IPS-20b (cell line): Measurements from ENCODE around the gene CYP4X1.
"Not testable (repeated sequence)": the region's sequence is repeated elsewhere in the genome, so short reads cannot be mapped to it uniquely, and the experiment has no call there.

Source experiments
- H3K27ac ChIP-seq: one replicate; pipeline ENCODE4 v1.5.1; 2013; ENCODE audit warnings: low read length
- H3K27me3 ChIP-seq: 2 replicates; pipeline ENCODE4 v1.6.1; 2013; ENCODE audit warnings: mild to moderate bottlenecking, low read length, inconsistent platforms; ENCODE audit not compliant: insufficient read depth
- H3K36me3 ChIP-seq: 2 replicates; pipeline ENCODE4 v1.6.1; 2013; ENCODE audit warnings: low read depth, mild to moderate bottlenecking, inconsistent platforms, low read length, moderate library complexity; ENCODE audit not compliant: insufficient read depth
- H3K4me1 ChIP-seq: 2 replicates; pipeline ENCODE4 v1.6.1; 2013; ENCODE audit warnings: mild to moderate bottlenecking, control low read depth, inconsistent platforms, low read length, moderate library complexity; ENCODE audit not compliant: insufficient read depth
- H3K4me3 ChIP-seq: 2 replicates; pipeline ENCODE4 v1.5.1; 2013; ENCODE audit warnings: mild to moderate bottlenecking, low read length, inconsistent platforms
- H3K9ac ChIP-seq: 2 replicates; pipeline ENCODE4 v1.6.1; 2013; ENCODE audit warnings: low read depth, mild to moderate bottlenecking, inconsistent platforms, low read length, moderate library complexity
- H3K9me3 ChIP-seq: 2 replicates; pipeline ENCODE4 v1.6.1; 2013; ENCODE audit warnings: mild to moderate bottlenecking, low read depth, low read length, inconsistent platforms; ENCODE audit not compliant: insufficient read depth

CYP4X1 gene

DNA sequence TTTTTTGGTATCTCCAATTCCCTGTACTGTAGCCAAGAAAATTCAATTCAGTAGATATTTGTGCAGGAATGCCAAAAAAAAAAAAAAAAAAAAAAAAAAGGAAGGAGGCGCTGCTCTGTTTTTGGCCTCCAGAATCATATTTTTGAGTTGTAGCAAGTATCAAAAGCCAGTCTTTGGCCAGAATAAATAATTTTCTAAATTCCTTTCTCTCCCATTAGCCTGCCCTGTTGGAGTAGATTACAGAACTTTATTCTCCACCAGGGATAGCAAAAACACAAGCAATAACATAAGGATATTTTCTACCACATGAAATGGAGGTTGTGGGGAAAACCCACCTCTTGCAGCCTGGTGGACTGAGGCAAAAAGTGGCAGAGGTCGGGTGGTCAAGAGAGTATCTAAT is 2.4 kb upstream of the CYP4X1 start:
- H3K9ac ChIP-seq = no peak overlapping the region
- H3K9me3 ChIP-seq = no peaks in the 10 kb centered on the region
- H3K4me1 ChIP-seq = peaks cover 20% of the 10 kb centered on the region; the same call in 1 of the 2 replicates

DNA sequence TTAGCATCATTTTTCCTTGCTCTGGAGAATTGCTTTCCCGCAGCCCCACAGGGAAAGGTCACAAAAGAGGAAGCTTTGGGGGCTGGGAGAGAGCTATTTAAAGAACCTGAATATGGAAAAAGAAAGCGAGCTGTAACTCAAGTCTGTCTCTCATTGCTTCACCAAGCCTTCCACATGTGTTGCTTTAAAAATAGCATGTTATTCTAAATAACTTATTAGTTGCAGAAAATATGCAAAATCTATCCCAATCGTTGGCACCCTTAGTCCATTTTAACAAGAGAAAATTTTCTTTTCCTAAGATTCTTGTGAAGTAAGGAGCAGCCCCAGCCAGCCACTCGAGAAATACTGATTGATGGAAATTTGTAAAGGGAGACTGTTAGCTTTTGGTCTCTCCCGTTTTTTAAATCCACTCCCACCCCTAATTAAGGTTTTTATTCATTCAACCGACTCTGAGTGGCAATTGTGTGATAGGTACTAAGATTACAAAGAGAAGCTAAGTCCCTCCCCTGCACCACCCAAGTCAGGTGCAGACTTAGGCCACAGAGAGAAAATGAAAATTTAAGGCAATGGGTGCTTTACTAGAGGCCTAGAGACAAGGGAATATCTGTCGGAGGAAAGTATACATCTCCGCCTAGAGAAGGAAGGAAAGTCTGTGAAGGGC is 802 bp downstream of the CYP4X1 start:
- Histone ChIP-seq H3K4me1 (peaks cover 9% of the 10 kb centered on the region; the same call in 1 of the 2 replicates), H3K36me3 (no peaks in the 10 kb centered on the region), H3K9ac (peak overlapping the region; percentile 60; the same call in 1 of the 2 replicates), H3K9me3 (no peaks in the 10 kb centered on the region), H3K27me3 (peaks cover 39% of the 10 kb centered on the region), H3K27ac (no peak overlapping the region), H3K4me3 (peak overlapping the region; percentile 73)

More for the DNA sequence above, 2.4 kb upstream of the CYP4X1 start:
- Histone ChIP-seq H3K4me3 (no peak overlapping the region), H3K27me3 (peaks cover 39% of the 10 kb centered on the region), H3K36me3 (no peaks in the 10 kb centered on the region), H3K27ac (no peak overlapping the region)

DNA sequence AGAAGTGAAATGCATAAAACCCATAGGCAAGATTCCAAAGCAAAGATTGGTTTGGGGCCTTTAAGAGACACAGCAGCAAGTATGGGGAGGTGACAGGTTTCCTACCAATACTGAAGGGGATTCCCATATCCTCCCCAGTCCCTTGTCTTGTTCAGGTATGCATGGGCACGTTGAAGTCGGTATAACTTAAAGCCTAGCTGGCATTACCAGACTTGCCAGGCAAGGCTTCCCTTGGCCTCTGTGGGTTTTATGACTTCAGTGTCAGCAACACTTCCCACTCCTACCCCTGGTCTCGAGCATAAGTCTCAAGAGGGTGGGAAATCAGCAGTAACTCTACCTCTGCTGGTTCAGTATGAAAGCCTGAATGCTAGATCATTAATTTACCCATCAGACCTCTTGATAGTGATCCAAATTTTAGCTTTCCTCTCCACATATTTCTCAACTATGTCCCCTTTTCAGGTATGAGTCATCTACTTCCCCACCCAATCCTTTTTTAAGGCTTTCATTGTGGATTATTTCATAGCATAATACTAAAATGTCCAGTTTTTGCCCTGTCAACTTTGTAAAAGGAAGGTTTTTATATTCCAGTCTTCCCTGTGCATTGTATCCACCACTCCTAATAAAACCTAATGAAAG is 6.8 kb downstream of the CYP4X1 start:
- no peaks in the 10 kb centered on the region for H3K36me3 ChIP-seq
- H3K27me3 ChIP-seq = peaks cover under 1% of the 10 kb centered on the region; the same call in 1 of the 2 replicates
- no peak overlapping the region for H3K9ac ChIP-seq
- no peak overlapping the region for H3K4me3 ChIP-seq
- H3K9me3 ChIP-seq = no peaks in the 10 kb centered on the region
- no peaks in the 10 kb centered on the region for H3K4me1 ChIP-seq
- H3K27ac ChIP-seq = no peak overlapping the region

DNA sequence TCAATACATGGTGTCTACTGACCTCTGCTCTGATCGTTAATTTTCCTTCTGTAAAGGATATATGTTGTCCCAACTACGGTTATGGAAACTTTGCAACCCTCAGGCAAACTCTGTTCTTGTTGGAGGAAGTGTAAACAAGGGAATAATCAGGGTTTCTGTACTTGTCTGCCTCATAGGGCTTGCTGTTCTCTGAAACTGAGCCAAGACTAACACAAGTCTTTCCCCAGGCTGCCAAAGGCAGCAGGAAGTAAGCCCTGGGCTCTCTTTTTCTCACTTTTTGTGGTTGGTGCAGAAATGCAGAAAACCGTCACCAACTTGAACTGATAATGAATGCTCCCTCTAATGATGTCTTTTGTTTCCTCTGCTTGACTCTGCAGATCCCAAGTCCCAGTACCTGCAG is 7.6 kb downstream of the CYP4X1 start:
- H3K9ac ChIP-seq = no peak overlapping the region
- no peak overlapping the region for H3K4me3 ChIP-seq
- H3K9me3 ChIP-seq = no peaks in the 10 kb centered on the region
- H3K4me1 ChIP-seq = no peaks in the 10 kb centered on the region
- no peak overlapping the region for H3K27ac ChIP-seq
- H3K36me3 ChIP-seq = no peaks in the 10 kb centered on the region
- H3K27me3 ChIP-seq = no peaks in the 10 kb centered on the region

DNA sequence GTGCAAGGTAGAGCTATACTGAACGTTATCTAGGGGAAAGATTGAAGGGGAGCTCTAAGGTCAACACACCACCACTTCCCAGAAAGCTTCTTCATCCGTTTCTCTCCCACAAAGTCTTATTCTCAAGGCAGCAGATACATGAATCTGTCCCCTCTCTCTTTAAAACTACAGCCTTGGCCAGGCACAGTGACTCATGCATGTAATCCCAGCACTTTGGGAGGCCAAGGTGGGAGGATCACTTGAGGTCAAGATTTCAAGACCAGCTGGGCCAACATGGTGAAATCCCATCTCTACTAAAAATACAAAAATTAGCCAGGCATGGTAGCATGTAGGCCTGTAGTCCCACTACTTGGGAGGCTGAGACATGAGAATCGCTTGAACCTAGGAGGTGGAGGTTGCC is 8.1 kb downstream of the CYP4X1 start:
- Histone ChIP-seq H3K9ac (no peak overlapping the region), H3K27ac (no peak overlapping the region), H3K36me3 (no peaks in the 10 kb centered on the region), H3K9me3 (no peaks in the 10 kb centered on the region), H3K4me3 (no peak overlapping the region), H3K27me3 (no peaks in the 10 kb centered on the region), H3K4me1 (no peaks in the 10 kb centered on the region)

DNA sequence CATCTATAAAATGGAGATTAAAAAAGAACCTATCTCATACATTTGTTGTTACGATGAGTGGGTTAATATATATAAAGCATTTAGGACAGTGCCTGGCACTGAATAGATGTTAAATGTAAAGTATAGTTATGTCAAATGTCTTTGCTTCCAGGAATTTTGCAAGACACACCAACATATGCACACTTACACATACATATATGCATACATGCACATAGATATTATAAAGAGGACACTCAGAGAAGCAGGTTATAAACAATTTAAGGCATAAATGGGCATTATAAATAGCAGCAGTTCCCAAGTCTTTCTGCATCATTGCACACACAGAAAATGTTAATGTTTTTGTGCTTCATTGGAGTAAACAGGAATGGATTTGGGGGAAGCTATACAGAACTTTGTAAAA is 13.3 kb downstream of the CYP4X1 start:
- H3K4me3 ChIP-seq = no peak overlapping the region
- H3K27me3 ChIP-seq = no peaks in the 10 kb centered on the region
- no peak overlapping the region for H3K27ac ChIP-seq
- no peaks in the 10 kb centered on the region for H3K4me1 ChIP-seq
- no peaks in the 10 kb centered on the region for H3K9me3 ChIP-seq
- H3K9ac ChIP-seq = no peak overlapping the region
- H3K36me3 ChIP-seq = no peaks in the 10 kb centered on the region

DNA sequence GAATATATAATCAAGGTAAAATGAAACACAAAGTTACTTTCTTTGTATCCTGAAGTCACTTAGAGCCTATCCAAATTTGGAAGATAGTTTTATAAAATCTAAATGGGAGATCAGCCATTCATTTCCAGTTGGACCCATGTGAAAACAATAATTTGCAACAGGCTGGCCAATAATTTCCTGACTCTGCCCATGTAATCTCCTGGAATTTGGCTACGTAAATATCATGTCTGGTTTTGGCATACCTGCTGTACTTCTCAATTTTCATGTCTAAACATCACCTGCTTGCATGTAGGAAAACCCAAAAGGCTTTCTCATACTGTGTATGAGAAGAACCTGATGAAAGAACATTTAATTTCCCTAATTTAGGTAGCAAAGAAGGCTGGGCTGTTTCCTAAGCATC is 35.9 kb downstream of the CYP4X1 start:
- Histone ChIP-seq H3K27ac (no peak overlapping the region), H3K27me3 (no peaks in the 10 kb centered on the region), H3K36me3 (no peaks in the 10 kb centered on the region), H3K4me1 (no peaks in the 10 kb centered on the region), H3K4me3 (no peak overlapping the region), H3K9me3 (no peaks in the 10 kb centered on the region), H3K9ac (no peak overlapping the region)

DNA sequence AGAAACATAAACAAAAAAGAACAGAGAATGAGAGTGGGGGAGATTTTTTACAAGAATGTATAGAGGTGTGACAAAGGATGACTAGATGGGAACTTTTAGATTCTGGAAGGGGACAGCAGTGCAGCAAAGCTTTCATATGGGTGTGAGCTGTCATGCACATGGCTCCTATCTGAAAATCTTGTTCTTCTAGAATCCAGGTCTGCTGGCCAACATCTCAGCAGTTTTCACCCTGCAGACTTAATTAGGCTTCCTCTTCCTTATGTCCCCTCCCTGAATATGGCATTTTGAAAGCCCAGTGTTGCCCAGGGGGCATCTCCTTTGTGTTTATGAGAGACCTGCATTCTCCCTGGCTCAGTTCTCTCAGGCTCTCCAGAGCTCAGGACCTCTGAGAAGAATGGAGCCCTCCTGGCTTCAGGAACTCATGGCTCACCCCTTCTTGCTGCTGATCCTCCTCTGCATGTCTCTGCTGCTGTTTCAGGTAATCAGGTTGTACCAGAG is 43.7 kb downstream of the CYP4X1 start, which contains the start of gene CYP4Z1:
CYP4Z1 (plus strand) TSS at position 135 of the 498 bp plus-strand sequence; CDS start at position 395, 260 bp downstream.
- H3K9ac ChIP-seq = no peak within 1 kb of the TSS
- H3K27me3 ChIP-seq = no peaks in the 10 kb centered on the region; the same call in 1 of the 2 replicates
- H3K4me3 ChIP-seq = no peak within 1 kb of the TSS
- no peaks in the 10 kb centered on the region for H3K9me3 ChIP-seq
- no peaks in the 10 kb centered on the region for H3K36me3 ChIP-seq
- H3K27ac ChIP-seq = no peak within 1 kb of the TSS
- no peaks in the 10 kb centered on the region for H3K4me1 ChIP-seq

DNA sequence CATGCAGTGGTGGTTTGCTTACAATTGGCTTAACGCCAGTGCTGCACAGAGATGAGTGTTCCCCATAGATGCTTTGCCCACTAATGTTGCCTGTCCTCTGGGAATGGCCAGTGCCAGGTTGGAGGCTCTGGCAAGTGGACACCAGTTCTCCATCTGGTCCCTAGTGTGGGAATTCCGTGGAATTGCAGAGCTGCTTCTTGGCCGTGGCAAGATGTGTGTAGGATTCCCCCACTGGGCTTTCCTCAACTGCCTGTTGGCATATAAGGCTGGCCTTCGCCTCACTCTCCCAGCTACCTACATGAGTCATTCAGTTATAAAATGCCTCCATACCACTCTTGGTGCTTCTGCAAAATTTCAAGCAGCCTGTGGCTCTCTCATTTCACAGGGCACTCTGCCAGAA is 45.6 kb downstream of the CYP4X1 start:
- not testable (repeated sequence) for H3K4me3 ChIP-seq, H3K27me3 ChIP-seq, H3K9ac ChIP-seq, H3K36me3 ChIP-seq, H3K27ac ChIP-seq, H3K4me1 ChIP-seq, H3K9me3 ChIP-seq

DNA sequence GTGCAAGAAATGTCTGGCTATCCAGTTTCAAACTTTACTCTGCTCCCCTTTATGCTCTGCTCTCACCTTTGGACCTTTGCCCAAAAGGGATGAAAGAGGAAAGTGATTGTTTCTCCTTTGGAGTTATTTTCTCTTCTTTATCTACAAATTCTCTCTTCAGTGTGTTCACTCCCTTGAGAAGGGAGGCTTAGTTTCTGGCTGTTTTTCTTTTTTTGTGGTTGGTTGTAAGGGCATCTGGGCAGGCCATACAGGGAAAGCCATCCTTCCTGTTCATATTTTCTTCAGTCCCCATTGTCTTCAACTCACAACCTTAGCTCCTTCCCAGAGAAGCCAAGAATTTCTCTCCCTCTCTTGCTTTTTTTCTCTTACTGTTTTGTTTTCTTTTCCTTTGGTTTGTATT is 46.0 kb downstream of the CYP4X1 start:
- H3K36me3 ChIP-seq, H3K27me3 ChIP-seq, H3K4me3 ChIP-seq, H3K9me3 ChIP-seq, H3K9ac ChIP-seq, H3K27ac ChIP-seq, H3K4me1 ChIP-seq: not testable (repeated sequence)

DNA sequence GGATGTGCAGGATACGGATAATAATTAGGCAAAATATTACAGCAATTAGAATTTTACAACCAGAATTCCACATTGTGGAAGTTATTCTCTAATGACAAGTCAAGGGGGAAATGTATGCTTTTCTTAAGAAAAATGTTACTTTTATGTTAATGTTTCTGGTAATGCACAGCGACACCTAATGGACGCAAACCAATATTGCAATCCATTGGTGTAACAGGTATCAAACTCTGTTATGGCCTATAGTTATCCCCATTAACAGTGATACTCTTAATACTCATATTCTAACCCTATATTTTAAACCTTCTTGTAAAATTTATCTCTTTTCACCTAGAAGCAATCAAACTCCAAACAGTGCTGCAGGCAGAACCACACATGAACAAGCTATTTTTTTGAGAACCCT is 65.9 kb downstream of the CYP4X1 start:
- not testable (repeated sequence) for H3K9me3 ChIP-seq, H3K27me3 ChIP-seq, H3K27ac ChIP-seq, H3K9ac ChIP-seq, H3K36me3 ChIP-seq, H3K4me1 ChIP-seq, H3K4me3 ChIP-seq

DNA sequence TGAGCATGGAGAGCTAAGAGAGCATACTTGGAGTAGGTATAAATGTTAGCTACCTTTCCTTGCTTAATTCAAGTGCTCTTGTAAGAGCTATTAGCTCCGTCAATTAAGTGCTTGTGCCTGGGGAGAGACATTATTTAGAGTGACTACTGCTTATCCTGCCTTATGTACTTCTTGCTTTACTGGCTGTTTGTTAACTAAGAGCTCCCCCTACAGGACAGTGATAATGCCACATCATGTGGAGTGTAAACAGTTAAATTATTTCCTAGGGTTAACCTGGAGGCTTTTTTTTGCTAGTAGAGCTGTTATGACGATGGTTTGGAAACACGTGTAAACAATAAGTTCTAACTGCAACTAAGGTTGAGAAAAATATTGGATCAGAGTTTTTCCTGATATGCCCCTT is 68.0 kb downstream of the CYP4X1 start:
- H3K4me3 ChIP-seq, H3K9me3 ChIP-seq, H3K36me3 ChIP-seq, H3K27me3 ChIP-seq, H3K27ac ChIP-seq, H3K9ac ChIP-seq, H3K4me1 ChIP-seq: not testable (repeated sequence)
